Spleen (tissue), 11 donors: ENCODE measurements around the gene TSC22D4. TPM values are rescaled to one million over a fixed set of nuclear protein-coding genes. Genes with fewer than 3 reads are reported as not detected.

Experiments
- DNase-seq: peaks from one replicate; pipeline ENCODE4 v3.0.0-alpha.2; 2020
- H3K27ac ChIP-seq, 8 donors: fragments of 200-600 bp; sonication (generic) in 7 of 8; 1 replicate in 4 of 8; 2 replicates in 4 of 8; pipeline versions ENCODE4 v1.5.0 to v1.8.0; 2016 to 2021; ENCODE audit warnings: inconsistent platforms in 4 of 8, mild to moderate bottlenecking in 4 of 8, moderate library complexity in 1 of 8
- H3K27me3 ChIP-seq, 7 donors: fragments of 200-600 bp; sonication (generic) in 6 of 7; replicated peaks in 1 of 7; 1 replicate in 4 of 7; 2 replicates in 3 of 7; pipeline versions ENCODE4 v1.5.0 to v1.8.0; 2016 to 2021; ENCODE audit warnings: inconsistent platforms in 3 of 7, mild to moderate bottlenecking in 1 of 7
- H3K36me3 ChIP-seq, 6 donors: fragments of 200-600 bp; sonication (generic) in 5 of 6; 1 replicate in 4 of 6; 2 replicates in 2 of 6; pipeline versions ENCODE4 v1.5.0 to v1.8.0; 2016 to 2021; ENCODE audit warnings: inconsistent platforms in 2 of 6
- H3K4me1 ChIP-seq, 6 donors: fragments of 200-600 bp; sonication (generic) in 5 of 6; 1 replicate in 3 of 6; 2 replicates in 3 of 6; pipeline versions ENCODE4 v1.5.0 to v1.8.0; 2016 to 2021; ENCODE audit warnings: inconsistent platforms in 3 of 6
- H3K4me3 ChIP-seq, 8 donors: fragments of 200-600 bp; sonication (generic) in 7 of 8; 1 replicate in 4 of 8; 2 replicates in 4 of 8; pipeline versions ENCODE4 v1.5.0 to v1.8.0; 2016 to 2021; ENCODE audit warnings: inconsistent platforms in 4 of 8, mild to moderate bottlenecking in 4 of 8, moderate library complexity in 2 of 8
- H3K9me3 ChIP-seq, 8 donors: fragments of 200-600 bp; sonication (generic) in 7 of 8; 1 replicate in 4 of 8; 2 replicates in 4 of 8; pipeline versions ENCODE4 v1.5.0 to v1.8.0; 2016 to 2021; ENCODE audit warnings: inconsistent platforms in 4 of 8
- CTCF ChIP-seq, 11 experiments: fragments of 200-600 bp in 7 of 11; fragments of 450-650 bp in 4 of 11; sonication (generic) in 4 of 11; IDR thresholded peaks in 8 of 11; conservative IDR thresholded peaks in 3 of 11; 1 replicate in 7 of 11; 2 replicates in 4 of 11; pipeline versions ENCODE4 v1.4.0 to v1.8.0; 2016 to 2021; ENCODE audit warnings: antibody characterized with exemption in 11 of 11, inconsistent platforms in 4 of 11, mild to moderate bottlenecking in 1 of 11
- POLR2A ChIP-seq, 3 donors: fragments of 450-650 bp; IDR thresholded peaks; one replicate each; pipeline ENCODE4 v1.5.1; 2017; ENCODE audit warnings: antibody characterized with exemption in 3 of 3, mild to moderate bottlenecking in 1 of 3
- POLR2AphosphoS5 ChIP-seq, 3 donors: sonication (generic); formaldehyde crosslinking; IDR thresholded peaks; one replicate each; pipeline ENCODE4 v1.5.1; 2017; ENCODE audit warnings: antibody characterized with exemption in 3 of 3
- WGBS, 5 donors: extraction: QIAGEN DNeasy Blood & Tissue Kit in 3 of 5; methylation state at CpG; one replicate each; pipeline versions ENCODE4 v1.1.5 to v1.1.7; 2013 to 2018; 5-methylcytosine and 5-hydroxymethylcytosine counted together
- intact Hi-C: fragments of 100-400 bp; cut with DNase I; formaldehyde crosslinking; loops from one replicate; pipeline ENCODE4 v1.15.0; 2023; ENCODE audit warnings: low total_unique reads
- polyA plus RNA-seq, 3 donors: library from polyadenylated mRNA; stranded (reverse); fragments of 200-250 nt; gene quantifications; one replicate each; pipeline ENCODE4 v1.2.1, GENCODE V29; 2013
- total RNA-seq, 7 donors: library from RNA; depleted of rRNA in 3 of 7; stranded (reverse); fragments of >200 nt in 3 of 7; fragmentation: NEBNext Ultra II Directional in 4 of 7; extraction: Animal tissue kit (Norgen Biotek cat#: 25700) in 4 of 7; gene quantifications; one replicate each; pipeline versions ENCODE4 v1.1.0 to v1.2.1, GENCODE V29; 2016 to 2021
- donor health status: healthy with polysubstance abuse.
- donor health status: DM: no; HTN: no; CAD: no; lungs with moderate emphysema.
- donor health status: DM: no; HTN: no; CAD: no.
- donor health status: Bipolar disorder and iron deficiency.
- donor health status: healthy.
- donor health status: DM: no; HTN: no; CAD: no.
- donor health status: DM: yes; HTN: yes; CAD: no.

Gene TSC22D4
- total and polyA plus RNA-seq, 10 donors = 57.2 to 119 (median 94.8) TPM

- peaks cover 8 to 30% (median 14%) of the 10 kb centered on the region in 6 donors for H3K4me1 ChIP-seq
- intact Hi-C loops = no loop called here
- DNase-seq = no peak
- no peaks in the 10 kb centered on the region for H3K36me3 ChIP-seq
- no peaks in the 10 kb centered on the region for H3K9me3 ChIP-seq
- WGBS, 5 donors = 85 to 94% (median 90%) methylated on average over 16 to 25 of the region's 25 CpGs
- TF ChIP-seq POLR2AphosphoS5 (IDR thresholded peaks at IDR 0.05) (no peak), POLR2A (IDR thresholded peaks at IDR 0.05) (no peak), CTCF (IDR thresholded peaks at IDR 0.05 in 8 of 11, conservative IDR thresholded peaks at IDR 0.05 in 3 of 11) (no peak)
- H3K27me3 ChIP-seq = peaks cover 0 to 27% (median 0%) of the 10 kb centered on the region in 7 donors
- no peak overlapping the region for H3K4me3 ChIP-seq
- no peak overlapping the region for H3K27ac ChIP-seq
These were observed 11.6 kb upstream of the TSC22D4 start for GRCh38 chr7:100490483-100491191.

DNA sequence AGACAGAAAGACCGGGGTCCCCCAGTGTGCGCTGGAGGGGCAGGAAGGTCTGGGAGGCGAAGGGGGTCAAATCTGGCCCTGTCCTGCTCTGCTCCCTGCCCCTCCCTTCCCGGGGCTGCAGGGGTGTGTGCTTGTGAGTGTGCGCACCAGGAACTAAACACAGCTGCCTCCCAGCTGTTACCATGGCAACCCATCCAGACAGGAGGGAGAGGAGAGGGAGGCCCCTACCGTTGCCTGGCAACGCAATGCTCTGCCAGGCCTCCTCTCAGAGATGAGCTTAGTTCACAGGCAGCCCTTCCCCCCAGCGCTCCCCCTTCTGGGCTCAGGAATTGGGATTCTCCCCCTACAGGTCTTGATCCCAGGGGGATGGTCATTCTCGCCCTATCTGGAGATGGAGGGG lies 10.8 kb upstream of the TSC22D4 start:
- TF ChIP-seq POLR2AphosphoS5 (IDR thresholded peaks at IDR 0.05) (no peak), POLR2A (IDR thresholded peaks at IDR 0.05) (no peak), CTCF (IDR thresholded peaks at IDR 0.05 in 8 of 11, conservative IDR thresholded peaks at IDR 0.05 in 3 of 11) (no peak)
- H3K4me1 ChIP-seq = peaks cover 8 to 36% (median 14%) of the 10 kb centered on the region in 6 donors
- no peak overlapping the region for H3K4me3 ChIP-seq
- H3K36me3 ChIP-seq = no peaks in the 10 kb centered on the region
- no peaks in the 10 kb centered on the region for H3K9me3 ChIP-seq
- H3K27me3 ChIP-seq = peaks cover 0 to 26% (median 0%) of the 10 kb centered on the region in 7 donors
- no peak overlapping the region for H3K27ac ChIP-seq
- intact Hi-C loops = no loop called here
- WGBS, 5 donors = 50 to 65% (median 53%) methylated on average over 9 of the region's 9 CpGs
- no peak for DNase-seq

DNA sequence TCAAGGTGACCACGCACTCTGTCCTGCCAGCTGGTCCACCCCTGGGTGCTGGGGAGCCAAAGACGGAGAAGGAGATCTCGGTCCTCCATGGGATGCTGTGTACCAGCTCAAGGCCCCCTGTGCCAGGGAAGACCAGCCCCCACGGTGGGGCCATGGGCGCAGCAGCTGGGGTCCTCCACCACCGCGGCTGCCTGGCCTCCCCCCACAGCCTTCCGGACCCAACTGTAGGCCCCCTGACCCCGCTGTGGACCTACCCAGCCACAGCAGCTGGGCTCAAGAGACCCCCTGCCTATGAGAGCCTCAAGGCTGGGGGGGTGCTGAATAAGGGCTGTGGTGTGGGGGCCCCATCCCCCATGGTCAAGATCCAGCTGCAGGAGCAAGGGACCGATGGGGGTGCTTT lies 10.1 kb upstream of the TSC22D4 start:
- Histone ChIP-seq H3K4me3 (no peak overlapping the region), H3K36me3 (no peaks in the 10 kb centered on the region), H3K4me1 (peaks cover 5 to 34% (median 13%) of the 10 kb centered on the region in 6 donors), H3K27me3 (peaks cover 0 to 19% (median 0%) of the 10 kb centered on the region in 7 donors), H3K9me3 (no peaks in the 10 kb centered on the region), H3K27ac (no peak overlapping the region)
- 75 to 96% (median 90%) methylated on average over 1 to 10 of the region's 10 CpGs for WGBS, 5 donors
- TF ChIP-seq POLR2A (IDR thresholded peaks at IDR 0.05) = no peak
- no peak for TF ChIP-seq POLR2AphosphoS5 (IDR thresholded peaks at IDR 0.05)
- no peak for TF ChIP-seq CTCF (IDR thresholded peaks at IDR 0.05 in 8 of 11, conservative IDR thresholded peaks at IDR 0.05 in 3 of 11)
- no peak for DNase-seq
- intact Hi-C loops = no loop called here

DNA sequence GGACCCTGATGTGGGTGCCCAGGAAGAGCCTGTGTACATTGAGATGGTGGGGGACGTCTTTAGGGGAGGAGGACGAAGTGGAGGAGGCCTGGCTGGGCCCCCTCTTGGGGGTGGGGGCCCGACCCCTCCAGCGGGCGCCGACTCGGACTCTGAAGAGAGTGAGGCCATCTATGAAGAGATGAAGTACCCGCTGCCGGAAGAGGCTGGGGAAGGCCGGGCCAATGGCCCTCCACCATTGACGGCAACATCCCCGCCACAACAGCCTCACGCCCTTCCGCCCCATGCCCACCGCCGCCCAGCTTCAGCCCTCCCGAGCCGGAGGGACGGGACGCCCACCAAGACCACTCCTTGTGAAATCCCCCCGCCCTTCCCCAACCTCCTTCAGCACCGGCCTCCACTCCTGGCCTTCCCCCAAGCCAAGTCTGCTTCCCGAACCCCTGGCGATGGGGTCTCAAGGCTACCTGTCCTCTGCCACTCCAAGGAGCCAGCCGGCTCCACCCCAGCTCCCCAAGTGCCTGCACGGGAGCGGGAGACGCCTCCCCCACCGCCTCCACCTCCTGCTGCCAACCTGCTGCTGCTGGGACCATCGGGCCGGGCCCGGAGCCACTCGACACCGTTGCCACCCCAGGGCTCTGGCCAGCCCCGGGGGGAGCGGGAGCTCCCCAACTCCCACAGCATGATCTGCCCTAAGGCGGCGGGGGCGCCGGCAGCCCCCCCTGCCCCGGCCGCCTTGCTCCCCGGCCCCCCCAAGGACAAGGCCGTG lies 9.5 kb upstream of the TSC22D4 start:
- WGBS, 5 donors = 92 to 95% (median 94%) methylated on average over 31 to 44 of the region's 44 CpGs
- TF ChIP-seq POLR2A (IDR thresholded peaks at IDR 0.05) (no peak), CTCF (IDR thresholded peaks at IDR 0.05 in 8 of 11, conservative IDR thresholded peaks at IDR 0.05 in 3 of 11) (no peak)
- no peaks in the 10 kb centered on the region for H3K36me3 ChIP-seq
- no peak overlapping the region for H3K4me3 ChIP-seq
- DNase-seq = no peak
- intact Hi-C loops = no loop called here
- H3K27me3 ChIP-seq = peaks cover 0 to 18% (median 0%) of the 10 kb centered on the region in 7 donors
- no peak overlapping the region for H3K27ac ChIP-seq
- no peaks in the 10 kb centered on the region for H3K9me3 ChIP-seq
- peaks cover 0 to 34% (median 10%) of the 10 kb centered on the region in 6 donors for H3K4me1 ChIP-seq
